ENCODE data around the gene HMGN1. TPM values are rescaled to one million over a fixed set of nuclear protein-coding genes. Genes with fewer than 3 reads are reported as not detected.
A peak's percentile ranks its signal among the peaks of the same experiment; 100 is the strongest.
"Not testable (repeated sequence)": the region's sequence is repeated elsewhere in the genome, so short reads cannot be mapped to it uniquely, and the experiment has no call there.

The HMGN1 gene
- total and polyA plus RNA-seq, 12 donors, result 86.5 to 254 (median 130) TPM

GRCh38 chr21:39374046-39374445, 25.2 kb upstream of the HMGN1 start:
- WGBS, 4 donors, result 72 to 77% (median 73%) methylated on average over 6 of the region's 6 CpGs
- Histone ChIP-seq H3K36me3 (replicated peaks in 1 of 2) (no peaks in the 10 kb centered on the region), H3K27ac (no peak overlapping the region), H3K9me3 (replicated peaks in 1 of 3) (no peaks in the 10 kb centered on the region), H3K27me3 (no peaks in the 10 kb centered on the region), H3K4me1 (replicated peaks in 1 of 2) (no peaks in the 10 kb centered on the region), H3K4me3 (no peak overlapping the region)
- TF ChIP-seq CTCF (IDR thresholded peaks at IDR 0.05) (no peak), POLR2A (IDR thresholded peaks at IDR 0.05) (no peak)
- intact Hi-C loops (cut with DNase I), result loop anchor here in 1 of 2 donors (2.0 kb wide), 1 partner anchor 17 kb away; no protein-coding TSS in a partner anchor
- no peak for DNase-seq

GRCh38 chr21:39373634-39374033, 24.7 kb upstream of the HMGN1 start:
- DNase-seq, result peak in 3 of 7 donors; percentile 45 to 67 (median 57)
- Histone ChIP-seq H3K36me3 (replicated peaks in 1 of 2) (no peaks in the 10 kb centered on the region), H3K27ac (no peak overlapping the region), H3K9me3 (replicated peaks in 1 of 3) (no peaks in the 10 kb centered on the region), H3K4me3 (no peak overlapping the region), H3K4me1 (replicated peaks in 1 of 2) (no peaks in the 10 kb centered on the region), H3K27me3 (no peaks in the 10 kb centered on the region)
- 3 to 13% (median 10%) methylated on average over 5 of the region's 5 CpGs for WGBS, 4 donors
- TF ChIP-seq POLR2A (IDR thresholded peaks at IDR 0.05) (no peak), CTCF (IDR thresholded peaks at IDR 0.05) (peak in 5 of 6 experiments; percentile 27 to 44 (median 42))
- intact Hi-C loops (cut with DNase I), result loop anchor here in 1 of 2 donors (2.0 kb wide), 1 partner anchor 17 kb away; no protein-coding TSS in a partner anchor

- H3K4me3 ChIP-seq; H3K4me1 ChIP-seq (replicated peaks in 1 of 2); intact Hi-C loops (cut with DNase I); DNase-seq; H3K36me3 ChIP-seq (replicated peaks in 1 of 2); H3K27me3 ChIP-seq; H3K9me3 ChIP-seq (replicated peaks in 1 of 3); H3K27ac ChIP-seq: not testable (repeated sequence)
- 58 to 77% (median 68%) methylated on average over 5 to 7 of the region's 7 CpGs for WGBS, 4 donors
Observed at GRCh38 chr21:39369896-39370288, 21.0 kb upstream of the HMGN1 start.

- no peak for DNase-seq
- Histone ChIP-seq H3K27me3 (no peaks in the 10 kb centered on the region), H3K4me3 (no peak overlapping the region), H3K27ac (no peak overlapping the region), H3K9me3 (replicated peaks in 1 of 3) (no peaks in the 10 kb centered on the region), H3K4me1 (replicated peaks in 1 of 2) (no peaks in the 10 kb centered on the region), H3K36me3 (replicated peaks in 1 of 2) (no peaks in the 10 kb centered on the region)
- TF ChIP-seq POLR2A (IDR thresholded peaks at IDR 0.05) (no peak), CTCF (IDR thresholded peaks at IDR 0.05) (no peak)
- WGBS, 4 donors, result 84 to 94% (median 89%) methylated on average over 2 of the region's 2 CpGs
- intact Hi-C loops (cut with DNase I), result no loop called here
Observed at GRCh38 chr21:39367783-39368182, 18.9 kb upstream of the HMGN1 start.

- WGBS, 4 donors, result 83 to 91% (median 88%) methylated on average over 4 of the region's 4 CpGs
- H3K27me3 ChIP-seq, result no peaks in the 10 kb centered on the region
- no peaks in the 10 kb centered on the region for H3K4me1 ChIP-seq (replicated peaks in 1 of 2)
- intact Hi-C loops (cut with DNase I), result no loop called here
- H3K27ac ChIP-seq, result no peak overlapping the region
- H3K9me3 ChIP-seq (replicated peaks in 1 of 3), result no peaks in the 10 kb centered on the region
- H3K36me3 ChIP-seq (replicated peaks in 1 of 2), result no peaks in the 10 kb centered on the region
- DNase-seq, result no peak
- no peak for TF ChIP-seq CTCF (IDR thresholded peaks at IDR 0.05)
- no peak overlapping the region for H3K4me3 ChIP-seq
Observed at GRCh38 chr21:39366563-39366962, 17.7 kb upstream of the HMGN1 start.

Data from adrenal gland (tissue), 12 donors.